Glutamatergic neuron (in vitro differentiated cells): ENCODE results near the gene MRPS35. TPM values are rescaled to one million over a fixed set of nuclear protein-coding genes. Genes with fewer than 3 reads are reported as not detected.
"Not testable (repeated sequence)": the region's sequence is repeated elsewhere in the genome, so short reads cannot be mapped to it uniquely, and the experiment has no call there.

Experiments used
- DNase-seq: peaks from one replicate; pipeline ENCODE4 v3.0.0; 2022
- H3K27ac Mint-ChIP-seq: one replicate; pipeline ENCODE4 v1.8.0; 2020; ENCODE audit warnings: mild to moderate bottlenecking, mixed read lengths, inconsistent platforms; ENCODE audit not compliant: unreplicated experiment
- H3K27me3 Mint-ChIP-seq: one replicate; pipeline ENCODE4 v1.8.0; 2020; ENCODE audit warnings: mild to moderate bottlenecking, moderate library complexity, mixed read lengths, inconsistent platforms; ENCODE audit not compliant: unreplicated experiment
- H3K36me3 Mint-ChIP-seq: one replicate; pipeline ENCODE4 v1.8.0; 2020; ENCODE audit warnings: mild to moderate bottlenecking, mixed read lengths, inconsistent platforms; ENCODE audit not compliant: unreplicated experiment
- H3K4me1 Mint-ChIP-seq: one replicate; pipeline ENCODE4 v1.8.0; 2020; ENCODE audit warnings: mild to moderate bottlenecking, low read depth, mixed read lengths, inconsistent platforms; ENCODE audit not compliant: unreplicated experiment
- H3K4me3 Mint-ChIP-seq: one replicate; pipeline ENCODE4 v1.8.0; 2020; ENCODE audit warnings: mild to moderate bottlenecking, mixed read lengths, inconsistent platforms; ENCODE audit not compliant: unreplicated experiment
- H3K9me3 Mint-ChIP-seq: one replicate; pipeline ENCODE4 v1.8.0; 2020; ENCODE audit warnings: mild to moderate bottlenecking, moderate library complexity, mixed read lengths, inconsistent platforms; ENCODE audit not compliant: unreplicated experiment
- total RNA-seq: library from RNA; stranded (reverse); fragmentation: NEBNext Ultra II Directional; extraction: Animal tissue kit (Norgen Biotek cat#: 25700); gene quantifications from one replicate; pipeline ENCODE4 v1.2.1, GENCODE V29; 2021; ENCODE audit not compliant: unreplicated experiment
- TF ChIP-seq, protein P1 (sequence below): fragments of 200-600 bp; sonication (generic); IDR thresholded peaks from one replicate; pipeline ENCODE4 v1.5.0; 2021; ENCODE audit not compliant: partially characterized antibody, unreplicated experiment

MRPS35 gene
- total RNA-seq, 1 donor from 2014 or later = 27.4 TPM

DNA sequence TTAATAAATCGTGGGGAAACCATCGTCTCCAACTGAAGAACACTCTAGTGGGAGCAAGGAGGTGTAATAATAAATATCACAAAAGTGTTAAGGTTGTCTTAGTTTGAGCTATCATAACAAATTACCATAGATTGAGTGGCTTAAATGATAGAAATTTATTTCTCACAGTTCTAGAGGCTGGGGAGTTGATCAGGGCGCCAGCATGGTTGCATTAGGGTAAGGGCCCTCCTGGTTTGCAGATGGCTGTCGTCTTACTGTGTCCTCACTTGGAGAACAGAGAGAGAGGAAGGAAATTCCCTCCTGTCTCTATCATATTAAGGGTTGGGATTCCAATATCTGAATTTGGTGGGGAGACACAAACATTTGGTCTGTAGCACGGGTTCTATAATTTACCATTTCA, 33.0 kb downstream of the MRPS35 start:
- Mint-ChIP-seq H3K4me1 (no peaks in the 10 kb centered on the region), H3K9me3 (no peaks in the 10 kb centered on the region), H3K4me3 (no peak overlapping the region), H3K27ac (no peak overlapping the region), H3K36me3 (peaks cover 3% of the 10 kb centered on the region), H3K27me3 (peaks cover 4% of the 10 kb centered on the region)
- no peak for DNase-seq
- TF ChIP-seq, protein P1, sequence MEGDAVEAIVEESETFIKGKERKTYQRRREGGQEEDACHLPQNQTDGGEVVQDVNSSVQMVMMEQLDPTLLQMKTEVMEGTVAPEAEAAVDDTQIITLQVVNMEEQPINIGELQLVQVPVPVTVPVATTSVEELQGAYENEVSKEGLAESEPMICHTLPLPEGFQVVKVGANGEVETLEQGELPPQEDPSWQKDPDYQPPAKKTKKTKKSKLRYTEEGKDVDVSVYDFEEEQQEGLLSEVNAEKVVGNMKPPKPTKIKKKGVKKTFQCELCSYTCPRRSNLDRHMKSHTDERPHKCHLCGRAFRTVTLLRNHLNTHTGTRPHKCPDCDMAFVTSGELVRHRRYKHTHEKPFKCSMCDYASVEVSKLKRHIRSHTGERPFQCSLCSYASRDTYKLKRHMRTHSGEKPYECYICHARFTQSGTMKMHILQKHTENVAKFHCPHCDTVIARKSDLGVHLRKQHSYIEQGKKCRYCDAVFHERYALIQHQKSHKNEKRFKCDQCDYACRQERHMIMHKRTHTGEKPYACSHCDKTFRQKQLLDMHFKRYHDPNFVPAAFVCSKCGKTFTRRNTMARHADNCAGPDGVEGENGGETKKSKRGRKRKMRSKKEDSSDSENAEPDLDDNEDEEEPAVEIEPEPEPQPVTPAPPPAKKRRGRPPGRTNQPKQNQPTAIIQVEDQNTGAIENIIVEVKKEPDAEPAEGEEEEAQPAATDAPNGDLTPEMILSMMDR = no peak

DNA sequence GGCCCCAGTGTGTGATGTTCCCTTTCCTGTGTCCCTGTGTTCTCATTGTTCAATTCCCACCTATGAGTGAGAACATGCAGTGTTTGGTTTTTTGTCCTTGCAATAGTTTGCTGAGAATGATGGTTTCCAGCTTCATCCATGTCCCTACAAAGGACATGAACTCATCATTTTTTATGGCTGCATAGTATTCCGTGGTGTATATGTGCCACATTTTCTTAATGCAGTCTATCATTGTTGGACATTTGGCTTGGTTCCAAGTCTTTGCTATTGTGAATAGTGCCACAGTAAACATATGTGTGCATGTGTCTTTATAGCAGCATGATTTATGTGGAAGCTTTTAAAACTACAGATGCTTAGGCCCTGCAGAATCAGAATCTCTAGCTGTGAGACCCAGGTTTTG, 35.1 kb downstream of the MRPS35 start:
- not testable (repeated sequence) for H3K9me3 Mint-ChIP-seq, H3K36me3 Mint-ChIP-seq, H3K27me3 Mint-ChIP-seq, DNase-seq, H3K27ac Mint-ChIP-seq, H3K4me3 Mint-ChIP-seq, H3K4me1 Mint-ChIP-seq

DNA sequence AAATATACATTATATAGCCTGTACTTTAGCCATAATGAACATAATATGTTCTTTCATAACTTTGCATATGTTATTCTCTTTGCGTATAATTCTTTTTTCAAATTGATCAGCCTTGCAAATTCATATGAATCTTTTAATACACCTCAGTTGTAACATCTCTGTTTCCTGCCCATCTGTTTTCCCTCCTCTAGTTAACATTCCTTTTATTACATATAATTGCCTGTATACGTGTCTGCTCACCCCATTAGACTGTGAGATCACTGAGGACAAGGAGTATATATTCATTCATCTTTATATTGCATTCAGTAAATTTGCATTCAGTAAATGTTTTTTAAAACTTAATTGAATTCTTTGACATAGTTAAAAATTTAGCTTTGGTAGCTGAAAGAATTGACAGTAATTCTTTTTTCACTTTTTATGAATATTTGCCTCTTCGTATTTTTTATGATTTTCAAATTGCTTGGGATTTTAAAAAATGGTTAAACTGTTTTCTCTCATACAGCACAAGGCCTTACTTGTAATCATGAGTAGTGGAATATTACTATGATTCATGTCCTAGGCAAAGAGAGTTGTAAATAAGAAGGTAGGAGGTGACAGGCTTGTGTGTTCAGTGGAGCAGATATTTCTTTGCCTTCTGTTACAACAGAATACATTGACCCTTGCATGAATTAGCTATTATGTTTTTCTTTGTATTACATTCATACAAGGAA, 36.6 kb downstream of the MRPS35 start:
- DNase-seq = no peak
- Mint-ChIP-seq H3K27ac (no peak overlapping the region), H3K4me3 (no peak overlapping the region), H3K27me3 (peaks cover 4% of the 10 kb centered on the region), H3K9me3 (no peaks in the 10 kb centered on the region), H3K4me1 (no peaks in the 10 kb centered on the region), H3K36me3 (peaks cover 2% of the 10 kb centered on the region)
- TF ChIP-seq, protein P1 = no peak

DNA sequence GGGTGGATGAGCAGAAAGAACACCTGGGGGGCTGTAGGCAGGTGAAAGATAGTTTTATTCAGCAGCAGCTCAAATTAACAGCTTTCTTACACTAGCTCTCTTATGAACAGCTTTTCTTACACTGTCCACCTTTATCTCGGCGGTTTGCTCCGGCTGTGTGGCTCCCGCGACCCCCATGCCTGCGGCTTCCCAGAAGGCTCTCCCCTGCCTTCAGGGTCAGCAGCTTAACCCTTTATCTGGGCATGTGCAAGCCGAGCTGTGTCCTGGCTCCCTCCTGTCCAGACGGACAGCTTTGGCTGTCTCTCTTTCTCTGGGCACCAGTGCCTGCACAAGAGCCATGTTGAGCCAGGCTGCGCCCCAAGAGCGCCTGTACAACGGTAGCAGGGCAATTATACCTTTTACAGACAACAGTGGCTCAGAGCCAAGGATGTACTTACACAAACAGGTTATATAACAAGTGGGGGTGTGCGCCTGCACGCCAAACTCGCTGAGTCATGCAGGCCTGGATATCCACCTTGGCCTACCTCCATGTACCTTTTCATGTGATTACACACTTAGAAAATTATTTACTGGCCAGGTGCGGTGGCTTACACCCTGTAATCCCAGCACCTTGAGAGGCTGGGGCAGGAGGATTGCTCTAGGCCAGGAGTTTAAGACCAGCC, 40.9 kb downstream of the MRPS35 start:
- H3K36me3 Mint-ChIP-seq = no peaks in the 10 kb centered on the region
- H3K4me1 Mint-ChIP-seq = no peaks in the 10 kb centered on the region
- H3K4me3 Mint-ChIP-seq = no peak overlapping the region
- no peak overlapping the region for H3K27ac Mint-ChIP-seq
- TF ChIP-seq, protein P1 = no peak
- no peaks in the 10 kb centered on the region for H3K9me3 Mint-ChIP-seq
- DNase-seq = no peak
- no peaks in the 10 kb centered on the region for H3K27me3 Mint-ChIP-seq

DNA sequence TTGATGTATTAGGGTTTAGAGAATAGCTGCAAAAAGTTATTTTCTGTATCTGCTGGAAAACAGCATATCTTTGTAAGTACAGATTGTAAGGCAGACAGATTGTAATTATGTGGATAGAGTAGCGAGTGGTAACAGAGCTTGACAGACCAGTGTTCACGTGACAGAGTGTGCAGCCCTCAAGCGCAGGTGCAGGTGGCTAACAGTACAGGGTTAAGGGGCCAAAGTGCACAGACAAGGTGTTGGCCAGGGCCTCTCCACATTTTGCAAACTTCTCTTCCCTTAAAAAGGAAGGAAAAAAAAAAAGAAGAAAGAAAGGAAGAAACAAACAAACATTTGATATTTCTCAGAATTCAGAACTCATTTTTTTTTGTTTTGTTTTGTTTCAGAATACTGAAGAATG, 44.2 kb downstream of the MRPS35 start:
- no peak for DNase-seq
- Mint-ChIP-seq H3K4me1 (no peaks in the 10 kb centered on the region), H3K27me3 (no peaks in the 10 kb centered on the region), H3K9me3 (no peaks in the 10 kb centered on the region), H3K36me3 (no peaks in the 10 kb centered on the region), H3K27ac (no peak overlapping the region), H3K4me3 (no peak overlapping the region)
- TF ChIP-seq, protein P1 = no peak
